ENCODE data around the gene CRCP. TPM values are rescaled to one million over a fixed set of nuclear protein-coding genes. Genes with fewer than 3 reads are reported as not detected.
"Not testable (repeated sequence)": the region's sequence is repeated elsewhere in the genome, so short reads cannot be mapped to it uniquely, and the experiment has no call there.

CRCP gene
- polyA plus RNA-seq, 2 of the 4 experiments (the other 2 are of a cell fraction) = 33.1 to 40.3 TPM

DNA sequence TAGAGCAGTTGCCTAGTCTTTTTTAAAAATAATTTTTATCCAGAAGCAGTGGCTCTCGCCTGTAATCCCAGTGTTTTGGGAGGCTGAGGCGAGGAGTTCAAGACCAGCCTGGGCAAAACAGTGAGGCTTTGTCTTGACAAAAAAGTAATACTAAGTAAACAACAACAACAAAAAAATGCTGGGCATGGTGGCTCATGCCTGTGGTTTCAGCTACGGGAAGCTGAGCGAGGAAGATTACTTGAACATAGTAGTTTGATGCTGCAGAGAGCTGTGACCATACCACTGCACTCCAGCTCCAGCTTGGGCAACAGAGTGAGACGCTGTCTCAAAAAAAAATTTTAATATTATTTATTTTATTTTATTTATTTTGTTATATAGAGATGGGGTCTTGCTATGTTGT, 59.2 kb downstream of the CRCP start:
- WGBS (ENCODE audit: missing lambda C conversion rate) = 82% methylated on average over 5 of the region's 5 CpGs
- no peak for ATAC-seq
- POLR2A ChIA-PET = no interaction called here
- H3K9me3 ChIP-seq = peaks cover 4% of the 10 kb centered on the region; the same call in 1 of the 3 replicates
- no peak overlapping the region for H3K4me3 ChIP-seq
- CTCF ChIA-PET = interaction anchor here (0.6 kb wide), 1 partner anchor 31 kb away, joined by 3 read pairs; no protein-coding TSS in a partner anchor
- FAIRE-seq = no peak
- no peak for TF ChIP-seq RFX5 (IDR thresholded peaks at IDR 0.05)
- TF ChIP-seq EHF (CRISPR knock-in tag; IDR thresholded peaks at IDR 0.05) = no peak
- H3K27ac ChIP-seq = no peak overlapping the region
- peaks cover 12% of the 10 kb centered on the region; the same call in 2 of the 3 replicates for H3K4me1 ChIP-seq
- H3K4me2 ChIP-seq = no peak overlapping the region
- DNase-seq (ENCODE audit: low read depth in 1 of 2, low spot score in 1 of 2) = no peak

DNA sequence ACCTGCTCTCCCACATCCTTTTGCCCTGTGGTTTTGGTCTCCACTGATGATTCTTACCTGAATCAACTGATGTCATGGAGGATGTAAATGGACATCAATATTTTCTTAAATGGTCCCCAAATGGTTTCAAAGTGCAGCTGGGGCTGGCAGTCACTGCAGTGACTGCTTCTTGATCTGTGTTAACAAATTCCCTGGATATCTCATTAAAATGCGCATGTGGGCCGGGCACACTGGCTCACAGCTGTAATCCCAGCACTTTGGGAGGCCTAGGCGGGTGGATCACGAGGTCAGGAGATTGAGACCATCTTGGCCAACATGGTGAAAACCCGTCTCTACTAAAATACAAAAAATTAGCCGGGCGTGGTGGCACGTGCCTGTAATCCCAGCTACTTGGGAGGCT, 60.4 kb downstream of the CRCP start:
- H3K4me3 ChIP-seq; H3K9me3 ChIP-seq; ATAC-seq; FAIRE-seq; DNase-seq (ENCODE audit: low read depth in 1 of 2, low spot score in 1 of 2); H3K27ac ChIP-seq; H3K4me2 ChIP-seq; POLR2A ChIA-PET: not testable (repeated sequence)
- 73% methylated on average over 8 of the region's 8 CpGs for WGBS (ENCODE audit: missing lambda C conversion rate)
- H3K4me1 ChIP-seq = peaks cover 12% of the 10 kb centered on the region; the same call in 2 of the 3 replicates
- CTCF ChIA-PET = interaction anchor here (0.5 to 1.0 kb wide), 4 partner anchors 13 to 143 kb away, joined by 3 to 4 read pairs (median 3); no protein-coding TSS in a partner anchor

DNA sequence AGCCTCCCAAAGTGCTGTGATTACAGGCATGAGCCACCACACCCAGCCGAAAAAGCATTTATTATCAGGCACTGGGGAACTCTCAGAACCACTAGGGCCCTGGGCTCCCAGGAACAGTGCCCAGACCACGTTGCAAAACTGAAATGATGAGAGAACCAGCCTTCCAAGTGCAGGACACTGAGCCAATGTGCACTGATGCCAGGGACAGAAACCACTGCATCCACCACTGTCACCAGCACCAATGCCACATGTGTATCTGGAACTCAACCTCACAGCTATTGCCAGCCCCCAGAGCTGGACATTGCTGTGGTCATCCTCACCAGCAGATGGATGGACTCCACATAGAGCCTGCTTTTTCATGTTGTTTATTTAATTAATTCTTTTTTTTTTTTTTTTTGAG, 62.3 kb downstream of the CRCP start:
- DNase-seq (ENCODE audit: low read depth in 1 of 2, low spot score in 1 of 2) (no peak), ATAC-seq (no peak; a peak in 1 of 6 replicates), FAIRE-seq (no peak)
- Histone ChIP-seq H3K4me3 (no peak overlapping the region), H3K4me1 (no peaks in the 10 kb centered on the region), H3K9me3 (peaks cover 4% of the 10 kb centered on the region; the same call in 1 of the 3 replicates), H3K27ac (no peak overlapping the region), H3K4me2 (no peak overlapping the region)
- TF ChIP-seq ZC3H11A (IDR thresholded peaks at IDR 0.05) (no peak), GATA3 (IDR thresholded peaks at IDR 0.05; ENCODE audit: borderline replicate concordance) (no peak), HOXA7 (CRISPR knock-in tag; IDR thresholded peaks at IDR 0.05) (no peak), ESRRA (IDR thresholded peaks at IDR 0.05; ENCODE audit: borderline replicate concordance, low read length) (no peak), HDAC2 (IDR thresholded peaks at IDR 0.05) (no peak), TP53 (CRISPR knock-in tag; IDR thresholded peaks at IDR 0.05) (no peak), HOXB13 (CRISPR knock-in tag; IDR thresholded peaks at IDR 0.05; ENCODE audit: low read depth) (no peak), KDM5A (IDR thresholded peaks at IDR 0.05) (no peak)
- 55% methylated on average over 2 of the region's 2 CpGs for WGBS (ENCODE audit: missing lambda C conversion rate)
- ChIA-PET POLR2A (interaction anchor here (0.7 kb wide), 2 partner anchors 67 to 348 kb away, joined by 4 read pairs; no protein-coding TSS in a partner anchor), CTCF (interaction anchor here (0.6 to 1.3 kb wide), 2 partner anchors 35 to 36 kb away, joined by 3 to 4 read pairs; no protein-coding TSS in a partner anchor)

DNA sequence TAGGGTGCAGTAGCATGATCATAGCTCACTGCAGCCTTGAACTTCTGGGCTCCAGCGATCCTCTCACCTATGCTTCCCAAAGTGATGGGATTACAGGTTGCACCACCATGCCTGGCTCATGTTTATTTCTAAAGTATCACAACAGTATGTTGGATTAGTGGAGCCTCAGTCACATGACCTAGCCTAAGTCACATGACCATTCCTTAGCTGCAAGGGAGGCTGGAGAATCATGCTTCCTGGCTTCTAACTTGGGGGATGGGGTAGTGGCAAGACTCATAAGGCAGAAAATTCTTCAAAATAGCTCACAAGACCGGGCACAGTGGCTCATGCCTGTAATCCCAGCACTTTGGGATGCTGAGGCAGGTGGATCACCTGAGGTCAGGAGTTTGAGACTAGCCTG, 63.6 kb downstream of the CRCP start:
- no peak overlapping the region for H3K27ac ChIP-seq
- WGBS (ENCODE audit: missing lambda C conversion rate) = 42% methylated on average over 2 of the region's 2 CpGs
- H3K4me3 ChIP-seq = no peak overlapping the region
- ChIA-PET POLR2A (no interaction called here), CTCF (interaction anchor here (0.6 to 1.3 kb wide), 5 partner anchors 8 to 315 kb away, joined by 3 to 4 read pairs (median 4); no protein-coding TSS in a partner anchor)
- TF ChIP-seq CHD4 (IDR thresholded peaks at IDR 0.05; ENCODE audit: borderline replicate concordance) (no peak), NR3C1 (IDR thresholded peaks at IDR 0.05) (no peak), MYC (IDR thresholded peaks at IDR 0.05; ENCODE audit: borderline replicate concordance, low read length) (no peak)
- TF ChIP-seq, protein P1, sequence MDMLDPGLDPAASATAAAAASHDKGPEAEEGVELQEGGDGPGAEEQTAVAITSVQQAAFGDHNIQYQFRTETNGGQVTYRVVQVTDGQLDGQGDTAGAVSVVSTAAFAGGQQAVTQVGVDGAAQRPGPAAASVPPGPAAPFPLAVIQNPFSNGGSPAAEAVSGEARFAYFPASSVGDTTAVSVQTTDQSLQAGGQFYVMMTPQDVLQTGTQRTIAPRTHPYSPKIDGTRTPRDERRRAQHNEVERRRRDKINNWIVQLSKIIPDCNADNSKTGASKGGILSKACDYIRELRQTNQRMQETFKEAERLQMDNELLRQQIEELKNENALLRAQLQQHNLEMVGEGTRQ (IDR thresholded peaks at IDR 0.05) = peak; percentile 89
- FAIRE-seq (no peak), DNase-seq (ENCODE audit: low read depth in 1 of 2, low spot score in 1 of 2) (peak in 1 of 2 experiments; percentile 30), ATAC-seq (no peak)
- H3K9me3 ChIP-seq = peaks cover 4% of the 10 kb centered on the region; the same call in 1 of the 3 replicates
- H3K4me2 ChIP-seq = no peak overlapping the region
- H3K4me1 ChIP-seq = no peaks in the 10 kb centered on the region

DNA sequence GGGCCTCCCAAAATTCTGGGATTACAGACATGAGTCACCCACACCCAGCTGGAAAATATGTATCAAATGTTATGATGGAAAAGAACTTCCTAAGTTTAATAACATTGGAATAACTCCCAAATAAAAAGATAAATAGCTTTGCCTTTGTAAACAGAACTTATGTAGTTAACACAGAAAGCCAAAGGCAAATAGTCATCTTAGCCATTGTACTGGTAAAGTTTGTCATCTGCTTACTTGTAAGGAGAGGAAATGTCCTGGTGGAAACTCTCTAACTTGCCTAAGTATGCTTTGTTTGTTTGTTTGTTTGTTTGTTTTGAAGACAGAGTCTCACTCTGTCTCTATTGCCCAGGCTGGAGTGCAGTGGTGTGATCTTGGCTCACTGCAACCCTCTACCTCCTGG, 66.7 kb downstream of the CRCP start:
- no peak; a peak in 1 of 6 replicates for ATAC-seq
- Histone ChIP-seq H3K27ac (no peak overlapping the region), H3K4me2 (no peak overlapping the region), H3K9me3 (peaks cover 4% of the 10 kb centered on the region; the same call in 1 of the 3 replicates), H3K4me3 (no peak overlapping the region), H3K4me1 (no peaks in the 10 kb centered on the region)
- no peak for TF ChIP-seq CHD4 (IDR thresholded peaks at IDR 0.05; ENCODE audit: borderline replicate concordance)
- TF ChIP-seq, protein P2, sequence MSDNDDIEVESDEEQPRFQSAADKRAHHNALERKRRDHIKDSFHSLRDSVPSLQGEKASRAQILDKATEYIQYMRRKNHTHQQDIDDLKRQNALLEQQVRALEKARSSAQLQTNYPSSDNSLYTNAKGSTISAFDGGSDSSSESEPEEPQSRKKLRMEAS (IDR thresholded peaks at IDR 0.05) = no peak
- no peak for TF ChIP-seq FOSL2 (IDR thresholded peaks at IDR 0.05)
- TF ChIP-seq FOSL2 (CRISPR knock-in tag; IDR thresholded peaks at IDR 0.05) = peak; percentile 11; the same call in 1 of the 2 replicates
- POLR2A ChIA-PET = no interaction called here
- CTCF ChIA-PET = no interaction called here
- FAIRE-seq = no peak
- DNase-seq (ENCODE audit: low read depth in 1 of 2, low spot score in 1 of 2) = no peak

Data from A549 (cell line).